Measurements from ENCODE around the gene CENPQ. TPM values are rescaled to one million over a fixed set of nuclear protein-coding genes. Genes with fewer than 3 reads are reported as not detected.

CENPQ gene
- total RNA-seq, 4 donors from 2014 or later: 2.4 to 4.0 (median 3.6) TPM

DNA sequence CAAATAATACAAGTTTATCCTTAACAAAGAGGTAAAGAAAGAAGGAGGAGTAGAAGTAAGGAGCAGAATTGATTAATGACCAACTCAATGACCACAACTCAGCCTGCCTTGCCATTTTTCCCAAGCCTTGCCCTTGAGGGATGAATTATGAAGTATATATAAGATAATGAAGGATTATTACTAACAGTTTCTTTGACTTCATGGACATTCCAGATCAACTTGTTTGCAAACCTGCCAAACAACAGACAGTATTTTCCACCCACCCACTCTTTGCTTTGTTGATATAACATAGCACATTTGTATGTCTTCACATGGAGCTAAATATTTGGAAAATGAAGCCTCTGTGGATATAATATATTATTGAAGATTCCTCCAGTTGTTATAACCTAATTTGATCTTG is 77.4 kb downstream of the CENPQ start:
- H3K9me3 ChIP-seq: no peaks in the 10 kb centered on the region
- no peak for TF ChIP-seq POLR2A (IDR thresholded peaks at IDR 0.05)
- TF ChIP-seq EP300 (IDR thresholded peaks at IDR 0.05): no peak
- TF ChIP-seq POLR2AphosphoS5 (IDR thresholded peaks at IDR 0.05): no peak
- TF ChIP-seq, protein P1, sequence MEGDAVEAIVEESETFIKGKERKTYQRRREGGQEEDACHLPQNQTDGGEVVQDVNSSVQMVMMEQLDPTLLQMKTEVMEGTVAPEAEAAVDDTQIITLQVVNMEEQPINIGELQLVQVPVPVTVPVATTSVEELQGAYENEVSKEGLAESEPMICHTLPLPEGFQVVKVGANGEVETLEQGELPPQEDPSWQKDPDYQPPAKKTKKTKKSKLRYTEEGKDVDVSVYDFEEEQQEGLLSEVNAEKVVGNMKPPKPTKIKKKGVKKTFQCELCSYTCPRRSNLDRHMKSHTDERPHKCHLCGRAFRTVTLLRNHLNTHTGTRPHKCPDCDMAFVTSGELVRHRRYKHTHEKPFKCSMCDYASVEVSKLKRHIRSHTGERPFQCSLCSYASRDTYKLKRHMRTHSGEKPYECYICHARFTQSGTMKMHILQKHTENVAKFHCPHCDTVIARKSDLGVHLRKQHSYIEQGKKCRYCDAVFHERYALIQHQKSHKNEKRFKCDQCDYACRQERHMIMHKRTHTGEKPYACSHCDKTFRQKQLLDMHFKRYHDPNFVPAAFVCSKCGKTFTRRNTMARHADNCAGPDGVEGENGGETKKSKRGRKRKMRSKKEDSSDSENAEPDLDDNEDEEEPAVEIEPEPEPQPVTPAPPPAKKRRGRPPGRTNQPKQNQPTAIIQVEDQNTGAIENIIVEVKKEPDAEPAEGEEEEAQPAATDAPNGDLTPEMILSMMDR (IDR thresholded peaks at IDR 0.05): no peak
- H3K4me3 ChIP-seq: no peak overlapping the region
- H3K27ac ChIP-seq: no peak overlapping the region
- DNase-seq (ENCODE audit: low spot score in 2 of 2): no peak
- peaks cover 7% of the 10 kb centered on the region for H3K4me1 ChIP-seq
- H3K27me3 ChIP-seq: no peaks in the 10 kb centered on the region
- H3K36me3 ChIP-seq: no peaks in the 10 kb centered on the region

DNA sequence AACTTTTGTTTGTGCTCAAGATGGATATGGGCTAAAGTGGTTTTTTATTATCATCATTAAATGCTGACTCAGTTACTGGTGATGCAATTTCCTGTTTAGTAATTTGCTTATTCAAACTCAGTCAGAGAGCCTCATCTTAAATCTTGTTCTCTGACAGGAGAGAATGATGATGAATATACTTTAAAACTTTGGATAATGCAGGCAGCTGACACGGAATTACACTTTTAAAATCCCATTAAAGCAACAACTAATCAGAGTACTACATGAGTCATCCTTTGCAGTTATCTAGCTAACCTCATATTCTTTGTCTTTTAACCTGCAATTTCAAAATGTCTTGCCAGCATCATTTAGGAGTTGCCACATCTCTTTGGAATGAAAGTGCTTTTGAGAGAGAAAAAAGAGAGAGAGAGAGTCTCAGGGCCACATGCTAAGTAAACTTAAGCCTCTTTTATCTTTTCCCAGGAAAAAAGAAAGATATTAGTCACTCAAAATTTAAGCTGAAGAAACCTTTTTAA is 78.1 kb downstream of the CENPQ start:
- Histone ChIP-seq H3K36me3 (no peaks in the 10 kb centered on the region), H3K4me1 (peaks cover 7% of the 10 kb centered on the region), H3K27me3 (no peaks in the 10 kb centered on the region), H3K27ac (no peak overlapping the region), H3K4me3 (no peak overlapping the region), H3K9me3 (no peaks in the 10 kb centered on the region)
- TF ChIP-seq POLR2A (IDR thresholded peaks at IDR 0.05): no peak
- TF ChIP-seq, protein P1 (IDR thresholded peaks at IDR 0.05): no peak
- TF ChIP-seq EP300 (IDR thresholded peaks at IDR 0.05): no peak
- TF ChIP-seq POLR2AphosphoS5 (IDR thresholded peaks at IDR 0.05): no peak
- 21% methylated on average over 1 of the region's 1 CpG for WGBS
- DNase-seq (ENCODE audit: low spot score in 2 of 2): no peak

DNA sequence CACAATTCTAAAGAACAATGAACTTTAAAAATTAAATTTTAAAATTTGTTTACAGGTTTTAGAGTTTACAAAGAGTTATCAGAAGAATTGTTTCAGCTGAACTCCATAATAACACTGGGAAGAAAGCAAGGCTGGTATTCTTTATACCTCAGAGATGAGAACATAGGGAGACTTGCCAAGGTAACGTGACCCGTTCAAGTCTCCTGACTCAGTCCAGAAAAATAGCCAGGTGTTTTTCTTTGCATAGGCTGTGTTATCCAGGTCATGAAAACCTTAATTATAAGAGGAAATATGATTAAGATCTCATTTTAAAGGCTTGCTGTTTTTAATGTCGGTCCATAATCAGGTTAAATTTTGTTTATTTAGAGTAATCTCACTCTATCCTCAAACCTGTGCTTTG is 78.8 kb downstream of the CENPQ start:
- 56% methylated on average over 3 of the region's 3 CpGs for WGBS
- TF ChIP-seq EP300 (IDR thresholded peaks at IDR 0.05) (no peak), POLR2AphosphoS5 (IDR thresholded peaks at IDR 0.05) (no peak), POLR2A (IDR thresholded peaks at IDR 0.05) (no peak)
- TF ChIP-seq, protein P1 (IDR thresholded peaks at IDR 0.05): no peak
- Histone ChIP-seq H3K36me3 (no peaks in the 10 kb centered on the region), H3K27ac (no peak overlapping the region), H3K4me3 (no peak overlapping the region), H3K27me3 (no peaks in the 10 kb centered on the region), H3K9me3 (no peaks in the 10 kb centered on the region), H3K4me1 (peaks cover 7% of the 10 kb centered on the region)
- no peak for DNase-seq (ENCODE audit: low spot score in 2 of 2)

Other genes starting within 250 kb of the CENPQ start
- 10 to 100 TPM; 10.9 to 17.9 (median 16.1) TPM for gene MMUT, start 117 bp upstream of the CENPQ start, total RNA-seq
- not detected for gene GLYATL3, start 36.6 kb downstream of the CENPQ start, total RNA-seq
- gene C6orf141, start 87.3 kb downstream of the CENPQ start, total RNA-seq: 10 to 100 TPM in 1 of 4 donors, 1 to 10 TPM in 3; 8.2 to 49.7 (median 9.3) TPM
- under 1 TPM in 1 of 4 donors, not detected in 3; 0.89 TPM for gene RHAG, start 173.5 kb downstream of the CENPQ start, total RNA-seq